ENCODE measurements around the gene MAPK9.

GRCh38 chr5:180259260-180259611, 32.6 kb downstream of the MAPK9 start:
- TF ChIP-seq, protein P1, sequence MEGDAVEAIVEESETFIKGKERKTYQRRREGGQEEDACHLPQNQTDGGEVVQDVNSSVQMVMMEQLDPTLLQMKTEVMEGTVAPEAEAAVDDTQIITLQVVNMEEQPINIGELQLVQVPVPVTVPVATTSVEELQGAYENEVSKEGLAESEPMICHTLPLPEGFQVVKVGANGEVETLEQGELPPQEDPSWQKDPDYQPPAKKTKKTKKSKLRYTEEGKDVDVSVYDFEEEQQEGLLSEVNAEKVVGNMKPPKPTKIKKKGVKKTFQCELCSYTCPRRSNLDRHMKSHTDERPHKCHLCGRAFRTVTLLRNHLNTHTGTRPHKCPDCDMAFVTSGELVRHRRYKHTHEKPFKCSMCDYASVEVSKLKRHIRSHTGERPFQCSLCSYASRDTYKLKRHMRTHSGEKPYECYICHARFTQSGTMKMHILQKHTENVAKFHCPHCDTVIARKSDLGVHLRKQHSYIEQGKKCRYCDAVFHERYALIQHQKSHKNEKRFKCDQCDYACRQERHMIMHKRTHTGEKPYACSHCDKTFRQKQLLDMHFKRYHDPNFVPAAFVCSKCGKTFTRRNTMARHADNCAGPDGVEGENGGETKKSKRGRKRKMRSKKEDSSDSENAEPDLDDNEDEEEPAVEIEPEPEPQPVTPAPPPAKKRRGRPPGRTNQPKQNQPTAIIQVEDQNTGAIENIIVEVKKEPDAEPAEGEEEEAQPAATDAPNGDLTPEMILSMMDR (IDR thresholded peaks at IDR 0.05; ENCODE audit: borderline replicate concordance, extremely low read depth, low read length, poor library complexity, severe bottlenecking) = no peak
- no peak for TF ChIP-seq EZH2 (IDR thresholded peaks at IDR 0.05; ENCODE audit: borderline replicate concordance, low read depth, low read length, severe bottlenecking)
